Brain microvascular endothelial cell (primary cell): Measurements from ENCODE around the gene ADORA2B.
"Not testable (repeated sequence)": the region's sequence is repeated elsewhere in the genome, so short reads cannot be mapped to it uniquely, and the experiment has no call there.

Experiments used
- DNase-seq: peaks from one replicate; pipeline ENCODE4 v3.0.0-alpha.2; 2020
- H3K27ac ChIP-seq: fragments of 250-450 bp; sonication (Bioruptor Pico); 2 replicates; pipeline ENCODE4 v1.5.1; 2020; ENCODE audit warnings: mild to moderate bottlenecking, moderate library complexity
- H3K27me3 ChIP-seq: fragments of 250-450 bp; sonication (Bioruptor Pico); replicated peaks from 2 replicates; pipeline ENCODE4 v1.5.1; 2020; ENCODE audit warnings: mild to moderate bottlenecking
- H3K36me3 ChIP-seq: fragments of 250-450 bp; sonication (Bioruptor Pico); replicated peaks from 2 replicates; pipeline ENCODE4 v1.5.1; 2020; ENCODE audit warnings: mild to moderate bottlenecking
- H3K4me3 ChIP-seq: 2 replicates; pipeline ENCODE4 v1.5.1; 2011; ENCODE audit warnings: low read depth, mild to moderate bottlenecking, control low read depth, low read length, moderate library complexity
- in situ Hi-C: cut with HindIII; loops from 2 replicates; pipeline ENCODE4 v1.10.0; 2017; ENCODE audit warnings: low sequenced_read_pairs, low pct_ligation_motif_present
- TF ChIP-seq, protein P1 (sequence below): IDR thresholded peaks from 2 replicates; pipeline ENCODE4 v1.5.1; 2011; ENCODE audit warnings: low read depth, mild to moderate bottlenecking, moderate library complexity, low read length, control low read depth, inconsistent platforms; ENCODE audit errors: missing control alignments

ADORA2B gene

DNA sequence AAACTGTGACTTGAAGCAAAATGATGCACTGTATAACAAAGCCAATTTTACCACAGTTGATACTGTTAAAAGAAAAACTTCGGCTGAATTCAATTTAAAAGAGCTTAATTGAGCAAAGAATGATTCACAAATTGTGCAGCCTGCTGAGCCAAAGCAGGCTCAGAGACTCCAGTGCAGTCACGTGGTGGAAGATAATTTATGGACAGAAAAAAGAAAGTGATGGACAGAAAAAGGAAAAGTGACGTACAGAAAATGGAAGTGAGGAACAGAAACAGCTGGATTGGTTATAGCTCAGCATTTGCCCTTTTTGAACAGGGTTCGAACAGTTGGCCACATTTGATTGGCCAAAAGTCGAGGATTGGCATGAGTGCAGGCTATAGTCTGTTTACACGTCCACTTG, 28.9 kb downstream of the ADORA2B start:
- peaks cover 15% of the 10 kb centered on the region for H3K36me3 ChIP-seq
- in situ Hi-C loops = no loop called here
- H3K27me3 ChIP-seq = no peaks in the 10 kb centered on the region
- no peak overlapping the region for H3K4me3 ChIP-seq
- no peak for DNase-seq
- no peak overlapping the region for H3K27ac ChIP-seq
- TF ChIP-seq, protein P1, sequence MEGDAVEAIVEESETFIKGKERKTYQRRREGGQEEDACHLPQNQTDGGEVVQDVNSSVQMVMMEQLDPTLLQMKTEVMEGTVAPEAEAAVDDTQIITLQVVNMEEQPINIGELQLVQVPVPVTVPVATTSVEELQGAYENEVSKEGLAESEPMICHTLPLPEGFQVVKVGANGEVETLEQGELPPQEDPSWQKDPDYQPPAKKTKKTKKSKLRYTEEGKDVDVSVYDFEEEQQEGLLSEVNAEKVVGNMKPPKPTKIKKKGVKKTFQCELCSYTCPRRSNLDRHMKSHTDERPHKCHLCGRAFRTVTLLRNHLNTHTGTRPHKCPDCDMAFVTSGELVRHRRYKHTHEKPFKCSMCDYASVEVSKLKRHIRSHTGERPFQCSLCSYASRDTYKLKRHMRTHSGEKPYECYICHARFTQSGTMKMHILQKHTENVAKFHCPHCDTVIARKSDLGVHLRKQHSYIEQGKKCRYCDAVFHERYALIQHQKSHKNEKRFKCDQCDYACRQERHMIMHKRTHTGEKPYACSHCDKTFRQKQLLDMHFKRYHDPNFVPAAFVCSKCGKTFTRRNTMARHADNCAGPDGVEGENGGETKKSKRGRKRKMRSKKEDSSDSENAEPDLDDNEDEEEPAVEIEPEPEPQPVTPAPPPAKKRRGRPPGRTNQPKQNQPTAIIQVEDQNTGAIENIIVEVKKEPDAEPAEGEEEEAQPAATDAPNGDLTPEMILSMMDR = no peak

DNA sequence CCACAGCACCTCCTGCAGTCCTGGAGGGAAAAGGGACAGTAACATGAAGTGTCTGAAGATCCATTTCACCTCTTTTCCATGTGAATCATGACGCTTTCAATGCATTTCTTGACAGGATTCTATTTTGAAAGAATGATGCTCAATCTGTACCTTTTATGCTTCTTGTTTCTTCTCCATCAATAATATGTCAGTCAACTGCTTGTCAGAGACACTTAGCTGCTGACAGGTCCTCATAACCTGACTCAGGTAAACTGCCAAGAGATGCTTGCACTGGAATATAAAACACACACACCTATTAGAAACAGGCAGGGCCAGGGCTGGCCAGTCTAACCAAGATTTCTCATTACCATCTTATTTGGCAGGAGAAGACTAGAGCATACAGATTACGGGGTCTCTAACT, 33.0 kb downstream of the ADORA2B start:
- in situ Hi-C loops = no loop called here
- Histone ChIP-seq H3K4me3 (no peak overlapping the region), H3K27ac (no peak overlapping the region), H3K27me3 (no peaks in the 10 kb centered on the region), H3K36me3 (peaks cover 23% of the 10 kb centered on the region)
- TF ChIP-seq, protein P1 = no peak
- DNase-seq = no peak

DNA sequence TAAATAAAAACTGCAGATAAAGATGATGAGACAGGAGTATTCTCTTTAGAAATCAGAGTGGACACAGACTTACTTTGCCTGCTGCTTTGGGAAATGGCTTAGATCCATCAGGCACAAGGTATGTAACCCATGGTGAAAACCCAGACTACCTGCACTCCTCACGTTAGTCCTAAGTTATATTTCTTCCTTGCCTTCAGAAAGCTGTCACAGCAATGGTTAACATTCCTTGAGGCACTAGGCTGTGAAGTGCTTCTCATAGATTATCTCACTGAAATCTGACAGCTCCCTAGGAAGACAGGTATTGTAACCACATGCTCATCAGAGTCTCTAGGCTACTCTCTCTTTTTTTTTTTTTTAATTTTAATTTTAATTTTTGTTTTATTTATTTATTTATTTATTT, 33.7 kb downstream of the ADORA2B start:
- H3K27me3 ChIP-seq = no peaks in the 10 kb centered on the region
- DNase-seq = no peak
- no peak overlapping the region for H3K4me3 ChIP-seq
- H3K36me3 ChIP-seq = peaks cover 23% of the 10 kb centered on the region
- TF ChIP-seq, protein P1 = no peak
- no peak overlapping the region for H3K27ac ChIP-seq
- in situ Hi-C loops = no loop called here

DNA sequence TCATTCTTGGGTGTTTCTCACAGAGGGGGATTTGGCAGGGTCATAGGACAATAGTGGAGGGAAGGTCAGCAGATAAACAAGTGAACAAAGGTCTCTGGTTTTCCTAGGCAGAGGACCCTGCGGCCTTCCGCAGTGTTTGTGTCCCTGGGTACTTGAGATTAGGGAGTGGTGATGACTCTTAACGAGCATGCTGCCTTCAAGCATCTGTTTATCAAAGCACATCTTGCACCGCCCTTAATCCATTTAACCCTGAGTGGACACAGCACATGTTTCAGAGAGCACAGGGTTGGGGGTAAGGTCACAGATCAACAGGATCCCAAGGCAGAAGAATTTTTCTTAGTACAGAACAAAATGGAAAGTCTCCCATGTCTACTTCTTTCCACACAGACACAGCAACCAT, 34.1 kb downstream of the ADORA2B start:
- in situ Hi-C loops, DNase-seq, H3K27ac ChIP-seq, H3K27me3 ChIP-seq, H3K4me3 ChIP-seq: not testable (repeated sequence)
- peaks cover 23% of the 10 kb centered on the region for H3K36me3 ChIP-seq

DNA sequence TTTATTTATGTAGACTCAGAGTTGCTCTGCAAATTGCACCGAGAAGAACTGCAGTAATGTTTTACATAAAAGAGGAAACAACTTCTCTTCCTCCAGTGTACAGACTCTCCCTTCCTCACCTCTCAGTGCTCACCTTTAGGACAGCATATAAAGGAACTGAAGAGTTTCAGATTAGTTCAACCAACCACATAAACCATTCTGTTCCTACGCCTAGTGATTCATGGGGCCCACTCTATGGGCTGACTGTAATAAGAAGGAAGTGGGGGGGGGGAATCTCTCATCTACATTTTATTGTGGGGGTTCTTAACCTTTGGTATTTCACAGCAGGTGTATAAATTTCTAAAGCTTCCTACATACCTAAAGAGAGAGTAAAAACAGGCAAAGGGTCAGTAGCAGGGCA, 36.3 kb downstream of the ADORA2B start:
- TF ChIP-seq, protein P1 = no peak
- H3K36me3 ChIP-seq = peaks cover 21% of the 10 kb centered on the region
- no peak overlapping the region for H3K4me3 ChIP-seq
- H3K27me3 ChIP-seq = no peaks in the 10 kb centered on the region
- in situ Hi-C loops = no loop called here
- no peak for DNase-seq
- H3K27ac ChIP-seq = peak overlapping the region; percentile 70

DNA sequence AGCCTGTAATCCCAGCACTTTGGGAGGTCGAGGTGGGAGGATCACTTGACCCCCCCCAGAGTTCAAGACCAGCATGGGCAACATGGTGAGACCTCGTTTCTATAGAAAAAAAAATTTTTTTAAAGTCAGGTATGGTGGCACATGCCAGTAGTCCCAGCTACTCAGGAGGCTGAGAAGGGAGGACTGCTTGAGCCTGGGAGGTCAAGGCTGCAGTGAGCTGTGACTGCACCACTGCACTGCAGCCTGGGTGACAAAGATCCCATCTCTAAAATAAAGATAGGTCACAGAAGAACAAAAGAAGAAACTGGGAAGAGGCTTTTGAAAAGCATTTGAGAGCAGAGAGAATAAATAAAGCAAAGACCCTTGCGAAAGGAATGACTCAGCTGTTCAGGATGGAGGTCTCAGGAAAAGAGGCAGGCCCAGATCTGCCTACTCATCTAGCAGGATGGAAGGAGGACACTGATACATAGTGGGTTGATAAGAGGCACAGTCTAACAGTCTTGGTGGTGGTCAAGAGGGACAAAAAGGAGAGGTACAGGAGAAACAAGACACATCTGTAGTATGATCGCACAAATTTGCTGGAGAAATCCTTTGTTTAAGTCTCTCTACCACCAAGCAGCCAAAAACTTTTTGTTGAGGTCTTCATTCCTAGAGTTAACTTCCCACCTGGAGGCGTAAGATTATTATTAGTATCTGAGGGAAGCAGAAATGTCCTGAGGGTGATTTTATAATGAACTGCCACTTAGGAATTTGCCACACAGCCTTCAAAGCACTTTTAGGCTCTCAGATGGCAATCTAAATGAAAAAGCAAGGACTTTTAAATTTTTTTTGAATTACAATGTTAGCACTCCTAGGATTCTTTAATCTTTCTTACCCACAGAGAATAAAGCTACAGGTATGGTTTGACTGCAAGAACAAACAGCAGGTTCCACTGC, 37.0 kb downstream of the ADORA2B start:
- Histone ChIP-seq H3K27me3 (no peaks in the 10 kb centered on the region), H3K4me3 (no peak overlapping the region), H3K27ac (peak overlapping the region; percentile 70), H3K36me3 (peaks cover 22% of the 10 kb centered on the region)
- TF ChIP-seq, protein P1 = no peak
- in situ Hi-C loops = no loop called here
- peak; percentile 51 for DNase-seq
